H1 (cell line): Measurements from ENCODE around the gene EN2. TPM values are rescaled to one million over a fixed set of nuclear protein-coding genes. Genes with fewer than 3 reads are reported as not detected.

ENCODE experiments used
- CTCF ChIA-PET: fragments of 300-600 bp; sonication (Branson Sonifier 250); formaldehyde crosslinking; loops from one replicate; lab custom pipeline; 2021; ENCODE audit not compliant: partially characterized antibody; lab: Charles Lee
- POLR2A ChIA-PET: fragments of 300-600 bp; sonication (Branson Sonifier 250); formaldehyde crosslinking; loops from one replicate; lab custom pipeline; 2021; ENCODE audit warnings: inconsistent platforms; ENCODE audit not compliant: partially characterized antibody; lab: Charles Lee
- DNase-seq, 2 experiments: peaks; one replicate each; pipeline versions ENCODE4 v3.0.0 to v3.0.0-alpha.2; 2010 to 2022; ENCODE audit warnings: low spot score in 2 of 2, low read depth in 1 of 2, mixed read lengths in 1 of 2
- FAIRE-seq: peaks from 2 replicates; lab custom pipeline; 2011; peaks lifted over from hg19 to GRCh38; lab: Jason Lieb, UNC
- H2AFZ ChIP-seq: 2 replicates; pipeline ENCODE4 v1.8.1; 2012; ENCODE audit warnings: low read length, inconsistent platforms
- H2AK5ac ChIP-seq: 2 replicates; pipeline ENCODE4 v1.6.1; 2013; ENCODE audit warnings: low read depth, low read length
- H2BK120ac ChIP-seq: replicated peaks from 2 replicates; pipeline ENCODE3; 2013; ENCODE audit warnings: low read depth, low read length, inconsistent platforms
- H2BK12ac ChIP-seq: 2 replicates; pipeline ENCODE4 v1.6.1; 2013; ENCODE audit warnings: low read depth, low read length
- H2BK15ac ChIP-seq: 2 replicates; pipeline ENCODE4 v1.6.1; 2013; ENCODE audit warnings: low read length
- H2BK20ac ChIP-seq: 2 replicates; pipeline ENCODE4 v1.6.1; 2013; ENCODE audit warnings: low read length
- H2BK5ac ChIP-seq: 2 replicates; pipeline ENCODE4 v1.6.1; 2013; ENCODE audit warnings: low read depth, low read length
- H3K14ac ChIP-seq: 2 replicates; pipeline ENCODE4 v1.6.1; 2013; ENCODE audit warnings: inconsistent platforms; ENCODE audit not compliant: insufficient read length
- H3K18ac ChIP-seq: 2 replicates; pipeline ENCODE4 v1.6.1; 2013; ENCODE audit warnings: low read length; ENCODE audit errors: extremely low read depth
- H3K23ac ChIP-seq: 2 replicates; pipeline ENCODE4 v1.6.1; 2013; ENCODE audit warnings: inconsistent platforms; ENCODE audit not compliant: insufficient read length
- H3K23me2 ChIP-seq: 2 replicates; pipeline ENCODE4 v1.6.1; 2013; ENCODE audit warnings: low read depth, low read length
- H3K27ac ChIP-seq: 2 replicates; pipeline ENCODE4 v1.6.1; 2011; ENCODE audit warnings: low read depth, low read length, inconsistent platforms
- H3K27me3 ChIP-seq, 4 experiments: replicated peaks in 1 of 4; 1 replicate in 1 of 4; 2 replicates in 3 of 4; pipeline versions ENCODE4 v1.6.1 to v1.8.1; 2011 to 2013; ENCODE audit warnings: low read length in 3 of 4, mild to moderate bottlenecking in 3 of 4, inconsistent platforms in 2 of 4, mixed read lengths in 2 of 4, moderate library complexity in 1 of 4; ENCODE audit not compliant: control insufficient read depth in 3 of 4, insufficient read depth in 3 of 4; ENCODE audit errors: extremely low read depth in 1 of 4
- H3K36me3 ChIP-seq, 4 experiments: 2 replicates each; pipeline versions ENCODE4 v1.6.1 to v1.8.1; 2011 to 2013; ENCODE audit warnings: mild to moderate bottlenecking in 4 of 4, low read length in 3 of 4, moderate library complexity in 2 of 4, control low read depth in 1 of 4, inconsistent platforms in 1 of 4; ENCODE audit not compliant: insufficient read depth in 4 of 4, control insufficient read depth in 2 of 4
- H3K4ac ChIP-seq: replicated peaks from 2 replicates; pipeline ENCODE3; 2013; ENCODE audit warnings: low read length, low read depth, mixed read lengths, inconsistent platforms; ENCODE audit not compliant: insufficient read length
- H3K4me1 ChIP-seq, 4 experiments: replicated peaks in 1 of 4; 1 replicate in 1 of 4; 2 replicates in 3 of 4; pipeline versions ENCODE4 v1.6.1 to v1.8.1; 2011 to 2013; ENCODE audit warnings: low read length in 3 of 4, inconsistent platforms in 2 of 4, mixed read lengths in 1 of 4; ENCODE audit not compliant: insufficient read depth in 4 of 4, control insufficient read depth in 3 of 4
- H3K4me2 ChIP-seq, 2 experiments: 2 replicates each; pipeline versions ENCODE4 v1.6.1 to v1.8.1; 2011 to 2013; ENCODE audit warnings: low read depth in 2 of 2, low read length in 2 of 2, control low read depth in 1 of 2, inconsistent platforms in 1 of 2, mild to moderate bottlenecking in 1 of 2; ENCODE audit not compliant: insufficient read depth in 1 of 2
- H3K4me3 ChIP-seq, 4 experiments: fragments of 200-600, 300-600 bp in 1 of 4; sonication (generic), shearing (Covaris generic), sonication (Bioruptor Twin) in 1 of 4; 2 replicates each; pipeline versions ENCODE4 v1.5.1 to v1.8.1; 2011 to 2016; ENCODE audit warnings: low read length in 4 of 4, low read depth in 3 of 4, control low read depth in 2 of 4, inconsistent platforms in 2 of 4, mild to moderate bottlenecking in 2 of 4, mixed read lengths in 1 of 4, moderate library complexity in 1 of 4; ENCODE audit not compliant: insufficient read depth in 2 of 4; ENCODE audit errors: extremely low read depth in 1 of 4
- H3K56ac ChIP-seq: replicated peaks from 2 replicates; pipeline ENCODE3; 2013; ENCODE audit warnings: low read depth, mild to moderate bottlenecking, mixed read lengths, low read length, inconsistent platforms; ENCODE audit not compliant: insufficient read length
- H3K79me1 ChIP-seq: 2 replicates; pipeline ENCODE4 v1.6.1; 2013; ENCODE audit warnings: low read depth, low read length, control low read depth
- H3K79me2 ChIP-seq, 2 experiments: 2 replicates each; pipeline versions ENCODE4 v1.6.1 to v1.8.1; 2012 to 2013; ENCODE audit warnings: low read length in 2 of 2, mild to moderate bottlenecking in 2 of 2, inconsistent platforms in 1 of 2; ENCODE audit not compliant: insufficient read depth in 2 of 2, control insufficient read depth in 1 of 2
- H3K9ac ChIP-seq, 4 experiments: replicated peaks in 1 of 4; 1 replicate in 1 of 4; 2 replicates in 3 of 4; pipeline versions ENCODE4 v1.6.1 to v1.8.1; 2011 to 2013; ENCODE audit warnings: low read depth in 3 of 4, low read length in 3 of 4, control low read depth in 2 of 4, mild to moderate bottlenecking in 2 of 4, moderate library complexity in 2 of 4, inconsistent platforms in 1 of 4; ENCODE audit errors: extremely low read depth in 1 of 4
- H3K9me3 ChIP-seq, 2 experiments: 2 replicates each; pipeline versions ENCODE4 v1.6.1 to v1.8.1; 2012 to 2013; ENCODE audit warnings: mild to moderate bottlenecking in 2 of 2, moderate library complexity in 2 of 2, control low read depth in 1 of 2, inconsistent platforms in 1 of 2, low read depth in 1 of 2, low read length in 1 of 2, mixed read lengths in 1 of 2; ENCODE audit not compliant: insufficient read depth in 2 of 2
- H4K20me1 ChIP-seq, 2 experiments: replicated peaks in 1 of 2; 2 replicates each; pipeline versions ENCODE3 to v1.8.1; 2011 to 2013; ENCODE audit warnings: inconsistent platforms in 2 of 2, low read length in 2 of 2, mild to moderate bottlenecking in 1 of 2; ENCODE audit not compliant: insufficient read depth in 2 of 2, control insufficient read depth in 1 of 2
- H4K5ac ChIP-seq: 2 replicates; pipeline ENCODE4 v1.6.1; 2013; ENCODE audit warnings: low read length, low read depth, mixed read lengths, inconsistent platforms; ENCODE audit not compliant: insufficient read length
- H4K8ac ChIP-seq: 2 replicates; pipeline ENCODE4 v1.8.0; 2013; ENCODE audit warnings: mild to moderate bottlenecking, moderate library complexity, low read length, inconsistent platforms; ENCODE audit not compliant: insufficient read depth; ENCODE audit errors: extremely low read depth
- H4K91ac ChIP-seq: replicated peaks from 2 replicates; pipeline ENCODE3; 2013; ENCODE audit warnings: low read length, mixed read lengths, inconsistent platforms; ENCODE audit not compliant: insufficient read length
- ASH2L ChIP-seq: fragments of 200-600, 300-600 bp; sonication (generic); IDR thresholded peaks from one replicate; pipeline ENCODE4 v1.7.1; 2017; ENCODE audit warnings: low read length
- CBX5 ChIP-seq: fragments of 300-800, 300-1000 bp; sonication (generic); IDR thresholded peaks from 2 replicates; pipeline ENCODE4 v1.7.1; 2016; ENCODE audit warnings: antibody characterized with exemption, low read length, low read depth
- GABPA ChIP-seq: IDR thresholded peaks from 2 replicates; pipeline ENCODE4 v1.6.1; 2011; ENCODE audit warnings: mild to moderate bottlenecking, low read length, moderate library complexity, borderline replicate concordance; ENCODE audit not compliant: insufficient read depth
- HDAC2 ChIP-seq, 2 experiments: fragments of 300-600 bp in 1 of 2; sonication (generic) in 1 of 2; IDR thresholded peaks; 2 replicates each; pipeline ENCODE4 v1.6.1; 2011 to 2012; ENCODE audit warnings: low read depth in 2 of 2, low read length in 2 of 2, mild to moderate bottlenecking in 2 of 2, moderate library complexity in 2 of 2, borderline replicate concordance in 1 of 2, inconsistent platforms in 1 of 2
- KDM4A ChIP-seq: IDR thresholded peaks from one replicate; pipeline ENCODE4 v1.7.1; 2012; ENCODE audit warnings: low read depth, mild to moderate bottlenecking, moderate library complexity, low read length, inconsistent platforms; ENCODE audit not compliant: severe bottlenecking
- MAX ChIP-seq: IDR thresholded peaks from 2 replicates; pipeline ENCODE4 v1.6.1; 2012; ENCODE audit warnings: inconsistent platforms
- NANOG ChIP-seq: IDR thresholded peaks from 2 replicates; pipeline ENCODE4 v1.6.1; 2011; ENCODE audit warnings: low read length, low read depth, mild to moderate bottlenecking, inconsistent platforms; ENCODE audit not compliant: insufficient read depth, poor library complexity, severe bottlenecking
- POLR2AphosphoS5 ChIP-seq: IDR thresholded peaks from 2 replicates; pipeline ENCODE4 v1.6.1; 2011; ENCODE audit warnings: low read depth, low read length
- POU5F1 ChIP-seq: IDR thresholded peaks from 2 replicates; pipeline ENCODE4 v1.6.1; 2011; ENCODE audit warnings: low read depth, mild to moderate bottlenecking, low read length, moderate library complexity
- RAD21 ChIP-seq, 2 experiments: IDR thresholded peaks in 1 of 2; conservative IDR thresholded peaks in 1 of 2; 2 replicates each; pipeline ENCODE4 v1.6.1; 2011; ENCODE audit warnings: low read depth in 2 of 2, low read length in 2 of 2, improper control_type of control experiment in 1 of 2, inconsistent platforms in 1 of 2, mild to moderate bottlenecking in 1 of 2, moderate library complexity in 1 of 2
- RFX5 ChIP-seq: IDR thresholded peaks from 2 replicates; pipeline ENCODE4 v1.6.1; 2011; ENCODE audit warnings: low read depth, low read length, improper control_type of control experiment, borderline replicate concordance
- SP2 ChIP-seq: IDR thresholded peaks from 2 replicates; pipeline ENCODE4 v1.6.1; 2012; ENCODE audit warnings: mild to moderate bottlenecking, low read length, inconsistent platforms
- SRF ChIP-seq: IDR thresholded peaks from 2 replicates; pipeline ENCODE4 v1.6.1; 2011; ENCODE audit warnings: mild to moderate bottlenecking, low read depth, low read length, moderate library complexity
- TEAD4 ChIP-seq: IDR thresholded peaks from 2 replicates; pipeline ENCODE4 v1.6.1; 2012; ENCODE audit warnings: low read depth, low read length, inconsistent platforms, mixed read lengths
- WGBS, 2 experiments: shearing (Covaris generic) in 1 of 2; methylation state at CpG; one replicate each; pipeline versions ENCODE4 v1.1.6 to v1.1.7; 2013 to 2015; ENCODE audit warnings: low lambda C conversion rate in 2 of 2, mixed read lengths in 2 of 2, inconsistent platforms in 1 of 2, low coverage in 1 of 2, missing lambda C conversion rate in 1 of 2; ENCODE audit not compliant: insufficient replicate concordance in 2 of 2, insufficient coverage in 1 of 2, insufficient read length in 1 of 2; ENCODE audit errors: extremely low coverage in 1 of 2, missing lambda C conversion rate in 1 of 2; 5-methylcytosine and 5-hydroxymethylcytosine counted together
- polyA plus RNA-seq, 7 experiments: library from polyadenylated mRNA; depleted of rRNA in 3 of 7; stranded (reverse) in 5 of 7; unstranded in 2 of 7; fragments of >200 nt in 5 of 7; fragments of 200-250 nt in 2 of 7; gene quantifications; 1 replicate in 5 of 7; 2 replicates in 1 of 7; 4 replicates in 1 of 7; pipeline versions ENCODE4 v1.2.1 to v1.2.3, GENCODE V29; 2011 to 2013; ENCODE audit warnings: missing spikeins in 2 of 7, mixed read lengths in 2 of 7
- total RNA-seq: library from RNA; stranded (reverse); fragmentation: NEBNext Ultra II Directional; extraction: Animal tissue kit (Norgen Biotek cat#: 25700); gene quantifications from 2 replicates; pipeline ENCODE4 v1.2.1, GENCODE V29; 2021

The EN2 gene
- total and polyA plus RNA-seq, 2 of the 8 experiments (the other 6 are each of a cell fraction or from before 2014, with no cell fraction given) = not detected

- Histone ChIP-seq H3K27me3 (peaks cover 40 to 59% (median 54%) of the 10 kb centered on the region in 4 experiments), H3K9me3 (no peaks in the 10 kb centered on the region), H3K4me3 (no peak overlapping the region), H3K56ac (no peak overlapping the region), H2BK15ac (no peak overlapping the region), H3K4me1 (peaks cover 0 to 7% (median 5%) of the 10 kb centered on the region in 4 experiments; a peak in 5 of 7 replicates), H2BK120ac (no peak overlapping the region), H2AFZ (no peak overlapping the region), H4K91ac (no peak overlapping the region), H3K79me1 (no peaks in the 10 kb centered on the region), H3K79me2 (no peaks in the 10 kb centered on the region), H2BK12ac (no peak overlapping the region), H2AK5ac (no peak overlapping the region), H3K9ac (no peak overlapping the region), H3K4me2 (no peak overlapping the region), H4K8ac (no peak overlapping the region), H4K20me1 (peaks cover 2% of the 10 kb centered on the region in 2 experiments), H3K23me2 (no peaks in the 10 kb centered on the region), H2BK20ac (no peak overlapping the region), H3K14ac (no peak overlapping the region)
- CTCF ChIA-PET = interaction anchor here (0.9 to 1.3 kb wide), 3 partner anchors 27 to 98 kb away, joined by 3 read pairs; no protein-coding TSS in a partner anchor
- 79% methylated on average over 4 of the region's 4 CpGs; no CpG with 5 or more reads in 1 of the 2 experiments for WGBS, 2 experiments
- DNase-seq = no peak
- TF ChIP-seq ASH2L = no peak
- no peak for TF ChIP-seq SRF
- TF ChIP-seq NANOG = no peak
- TF ChIP-seq KDM4A = no peak
- no peak for TF ChIP-seq RFX5
- no peak for TF ChIP-seq MAX
- TF ChIP-seq SP2 = no peak
- TF ChIP-seq RAD21 (IDR thresholded peaks at IDR 0.05 in 1 of 2, conservative IDR thresholded peaks at IDR 0.05 in 1 of 2; ENCODE audit: low read depth in 2 of 2, low read length in 2 of 2) = no peak
- no peak for TF ChIP-seq TEAD4
- TF ChIP-seq POU5F1 = no peak
- TF ChIP-seq HDAC2 (IDR thresholded peaks at IDR 0.05; ENCODE audit: borderline replicate concordance in 1 of 2, low read depth in 2 of 2, low read length in 2 of 2) = no peak
- TF ChIP-seq POLR2AphosphoS5 = no peak
- no peak for TF ChIP-seq GABPA
- no peak for TF ChIP-seq CBX5
- TF ChIP-seq, all 59 proteins: peak for 0
- POLR2A ChIA-PET = interaction anchor here (1.1 kb wide), 1 partner anchor 9 kb away, joined by 4 read pairs; no protein-coding TSS in a partner anchor
- H3K4ac ChIP-seq = no peak overlapping the region
- H3K36me3 ChIP-seq = no peaks in the 10 kb centered on the region; a peak in 1 of 8 replicates
- no peak overlapping the region for H3K27ac ChIP-seq
- H4K5ac ChIP-seq = no peak overlapping the region
- FAIRE-seq = no peak
- H3K23ac ChIP-seq = no peak overlapping the region
- H2BK5ac ChIP-seq = no peak overlapping the region
- no peak overlapping the region for H3K18ac ChIP-seq
Observed at GRCh38 chr7:155477476-155477875, 19.5 kb downstream of the EN2 start.
